Transverse colon (tissue), 4 donors: Measurements from ENCODE around the gene SLC51B.
A peak's percentile ranks its signal among the peaks of the same experiment; 100 is the strongest.

Source experiments
- POLR2A ChIP-seq: fragments of 450-650 bp; IDR thresholded peaks from one replicate; pipeline ENCODE4 v1.6.1; 2016; ENCODE audit warnings: antibody characterized with exemption, mild to moderate bottlenecking, moderate library complexity
- POLR2AphosphoS5 ChIP-seq, 3 donors: sonication (generic); formaldehyde crosslinking; IDR thresholded peaks; one replicate each; pipeline ENCODE4 v1.6.1; 2016; ENCODE audit warnings: antibody characterized with exemption in 3 of 3
- TF ChIP-seq, protein P1 (sequence below), 5 experiments: fragments of 200-600 bp in 3 of 5; fragments of 450-650 bp in 2 of 5; sonication (generic) in 3 of 5; IDR thresholded peaks; 1 replicate in 2 of 5; 2 replicates in 3 of 5; pipeline ENCODE4 v1.5.1; 2016 to 2017; ENCODE audit warnings: antibody characterized with exemption in 5 of 5, inconsistent platforms in 3 of 5, mild to moderate bottlenecking in 2 of 5, moderate library complexity in 1 of 5

DNA sequence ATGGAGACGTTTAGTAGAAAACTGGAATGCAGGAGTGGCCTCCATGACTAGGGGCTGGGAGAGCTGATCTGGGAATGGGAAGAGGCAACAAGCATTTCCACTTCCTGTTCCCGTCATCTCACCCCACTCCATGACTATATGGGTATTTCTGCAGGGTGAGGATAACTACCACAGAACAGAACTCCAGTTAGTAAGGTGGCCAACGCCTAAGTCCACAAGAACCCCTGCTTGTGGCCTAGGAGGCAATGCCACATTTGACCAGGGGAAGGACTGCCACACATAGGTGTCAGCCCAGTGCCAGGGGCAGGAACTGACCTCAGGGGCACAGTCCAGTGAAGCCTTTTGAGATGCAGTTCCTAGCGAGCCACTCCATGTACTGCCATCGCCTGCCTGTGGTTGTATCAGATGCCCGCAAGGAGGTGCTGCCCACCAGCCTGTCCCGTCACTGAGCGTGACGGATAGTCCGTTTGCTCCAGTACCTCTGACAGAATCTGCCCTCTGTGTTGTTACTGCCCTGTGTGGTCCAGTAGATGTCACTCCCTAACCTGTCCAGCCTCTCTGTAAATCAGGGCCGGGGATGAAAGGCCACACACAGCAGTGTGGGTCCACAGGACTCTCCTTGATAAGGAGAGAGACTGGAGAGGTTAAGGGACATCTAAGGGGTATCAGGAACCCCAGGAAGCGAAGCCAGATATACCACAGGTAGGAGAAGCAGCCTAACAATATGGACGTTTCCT, 12.2 kb upstream of the SLC51B start:
- TF ChIP-seq, protein P1, sequence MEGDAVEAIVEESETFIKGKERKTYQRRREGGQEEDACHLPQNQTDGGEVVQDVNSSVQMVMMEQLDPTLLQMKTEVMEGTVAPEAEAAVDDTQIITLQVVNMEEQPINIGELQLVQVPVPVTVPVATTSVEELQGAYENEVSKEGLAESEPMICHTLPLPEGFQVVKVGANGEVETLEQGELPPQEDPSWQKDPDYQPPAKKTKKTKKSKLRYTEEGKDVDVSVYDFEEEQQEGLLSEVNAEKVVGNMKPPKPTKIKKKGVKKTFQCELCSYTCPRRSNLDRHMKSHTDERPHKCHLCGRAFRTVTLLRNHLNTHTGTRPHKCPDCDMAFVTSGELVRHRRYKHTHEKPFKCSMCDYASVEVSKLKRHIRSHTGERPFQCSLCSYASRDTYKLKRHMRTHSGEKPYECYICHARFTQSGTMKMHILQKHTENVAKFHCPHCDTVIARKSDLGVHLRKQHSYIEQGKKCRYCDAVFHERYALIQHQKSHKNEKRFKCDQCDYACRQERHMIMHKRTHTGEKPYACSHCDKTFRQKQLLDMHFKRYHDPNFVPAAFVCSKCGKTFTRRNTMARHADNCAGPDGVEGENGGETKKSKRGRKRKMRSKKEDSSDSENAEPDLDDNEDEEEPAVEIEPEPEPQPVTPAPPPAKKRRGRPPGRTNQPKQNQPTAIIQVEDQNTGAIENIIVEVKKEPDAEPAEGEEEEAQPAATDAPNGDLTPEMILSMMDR (IDR thresholded peaks at IDR 0.05), result peak; percentile 61 to 94 (median 76)
- peak in 1 of 3 donors; percentile 18 for TF ChIP-seq POLR2AphosphoS5 (IDR thresholded peaks at IDR 0.05)
- no peak for TF ChIP-seq POLR2A
